ENCODE measurements around the gene XIST. TPM values are rescaled to one million over a fixed set of nuclear protein-coding genes. Genes with fewer than 3 reads are reported as not detected.

Gene XIST
- total RNA-seq, 1 donor: under 0.01 TPM

- Histone ChIP-seq H3K27me3 (ENCODE audit: insufficient read depth, low read length) (peaks cover 4% of the 10 kb centered on the region), H3K4me2 (ENCODE audit: insufficient read depth, low read length) (peak overlapping the region; percentile 87), H3K36me3 (ENCODE audit: insufficient read depth, low read length) (no peaks in the 10 kb centered on the region), H3K79me2 (ENCODE audit: insufficient read depth, low read length) (peaks cover 57% of the 10 kb centered on the region), H4K20me1 (ENCODE audit: insufficient read depth, low read length) (peaks cover 38% of the 10 kb centered on the region), H3K4me3 (ENCODE audit: insufficient read depth, low read length) (peak overlapping the region; percentile 92), H2AFZ (ENCODE audit: low read length) (peak overlapping the region; percentile 90), H3K27ac (ENCODE audit: low read depth, low read length) (peak overlapping the region; percentile 97), H3K9me3 (ENCODE audit: low read depth, low read length) (no peaks in the 10 kb centered on the region), H3K4me1 (ENCODE audit: insufficient read depth, low read length) (peaks cover 8% of the 10 kb centered on the region)
- TF ChIP-seq CTCF (IDR thresholded peaks at IDR 0.05; ENCODE audit: extremely low read depth, low read depth, low read length): no peak
- peak; percentile 92 for DNase-seq (ENCODE audit: insufficient read length, low spot score, missing footprints)
These were observed 1.2 kb downstream of the XIST start for GRCh38 chrX:73851014-73852009.

- H3K4me1 ChIP-seq (ENCODE audit: insufficient read depth, low read length): peaks cover 8% of the 10 kb centered on the region
- peaks cover 67% of the 10 kb centered on the region for H3K79me2 ChIP-seq (ENCODE audit: insufficient read depth, low read length)
- no peak overlapping the region for H2AFZ ChIP-seq (ENCODE audit: low read length)
- H3K36me3 ChIP-seq (ENCODE audit: insufficient read depth, low read length): no peaks in the 10 kb centered on the region
- peak; percentile 57 for DNase-seq (ENCODE audit: insufficient read length, low spot score, missing footprints)
- no peaks in the 10 kb centered on the region for H3K9me3 ChIP-seq (ENCODE audit: low read depth, low read length)
- peak overlapping the region; percentile 92 for H3K4me3 ChIP-seq (ENCODE audit: insufficient read depth, low read length)
- H3K4me2 ChIP-seq (ENCODE audit: insufficient read depth, low read length): peak overlapping the region; percentile 87
- H4K20me1 ChIP-seq (ENCODE audit: insufficient read depth, low read length): peaks cover 48% of the 10 kb centered on the region
- peak; percentile 41 for TF ChIP-seq CTCF (IDR thresholded peaks at IDR 0.05; ENCODE audit: extremely low read depth, low read depth, low read length)
- peaks cover 4% of the 10 kb centered on the region for H3K27me3 ChIP-seq (ENCODE audit: insufficient read depth, low read length)
- no peak overlapping the region for H3K27ac ChIP-seq (ENCODE audit: low read depth, low read length)
These were observed 2.1 kb downstream of the XIST start for GRCh38 chrX:73850124-73851013.

DNA sequence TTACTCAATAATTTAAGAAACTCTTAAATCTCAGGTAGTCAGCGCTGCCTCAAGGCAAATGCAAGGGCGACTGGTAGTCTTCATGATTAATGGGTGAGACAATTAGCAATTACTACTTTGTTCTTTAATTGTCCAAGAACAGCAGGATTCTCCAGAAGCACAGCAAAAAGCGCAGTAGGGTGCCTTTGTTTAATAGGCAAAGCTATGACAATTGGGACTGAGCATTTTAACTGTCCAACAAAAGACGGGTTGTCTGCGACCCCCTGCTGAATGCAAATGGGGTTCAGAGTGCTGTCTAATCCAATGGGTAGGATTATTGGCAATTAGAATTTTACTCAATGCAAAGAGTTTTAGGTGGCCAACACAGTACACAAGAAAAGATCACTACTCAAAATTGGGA, 3.4 kb downstream of the XIST start:
- H3K79me2 ChIP-seq (ENCODE audit: insufficient read depth, low read length): peaks cover 80% of the 10 kb centered on the region
- H4K20me1 ChIP-seq (ENCODE audit: insufficient read depth, low read length): peaks cover 60% of the 10 kb centered on the region
- peaks cover 4% of the 10 kb centered on the region for H3K27me3 ChIP-seq (ENCODE audit: insufficient read depth, low read length)
- peak overlapping the region; percentile 92 for H3K4me3 ChIP-seq (ENCODE audit: insufficient read depth, low read length)
- DNase-seq (ENCODE audit: insufficient read length, low spot score, missing footprints): no peak
- no peaks in the 10 kb centered on the region for H3K9me3 ChIP-seq (ENCODE audit: low read depth, low read length)
- no peak for TF ChIP-seq CTCF (IDR thresholded peaks at IDR 0.05; ENCODE audit: extremely low read depth, low read depth, low read length)
- peaks cover 8% of the 10 kb centered on the region for H3K4me1 ChIP-seq (ENCODE audit: insufficient read depth, low read length)
- H3K4me2 ChIP-seq (ENCODE audit: insufficient read depth, low read length): peak overlapping the region; percentile 73
- no peaks in the 10 kb centered on the region for H3K36me3 ChIP-seq (ENCODE audit: insufficient read depth, low read length)
- H3K27ac ChIP-seq (ENCODE audit: low read depth, low read length): no peak overlapping the region
- no peak overlapping the region for H2AFZ ChIP-seq (ENCODE audit: low read length)

Data from osteoblast (primary cell).